HG03064 (cell line): ENCODE measurements around the gene DECR2.
"Not testable (repeated sequence)": the region's sequence is repeated elsewhere in the genome, so short reads cannot be mapped to it uniquely, and the experiment has no call there.

Experiments
- ATAC-seq: cut with Tn5 transposase; IDR thresholded peaks from one replicate; pipeline ENCODE4 v1.9.1; 2021; ENCODE audit warnings: low read depth; ENCODE audit not compliant: unreplicated experiment

DECR2 gene

GRCh38 chr16:398561-399339 lies 2.9 kb upstream of the DECR2 start:
- ATAC-seq, result no peak

DNA sequence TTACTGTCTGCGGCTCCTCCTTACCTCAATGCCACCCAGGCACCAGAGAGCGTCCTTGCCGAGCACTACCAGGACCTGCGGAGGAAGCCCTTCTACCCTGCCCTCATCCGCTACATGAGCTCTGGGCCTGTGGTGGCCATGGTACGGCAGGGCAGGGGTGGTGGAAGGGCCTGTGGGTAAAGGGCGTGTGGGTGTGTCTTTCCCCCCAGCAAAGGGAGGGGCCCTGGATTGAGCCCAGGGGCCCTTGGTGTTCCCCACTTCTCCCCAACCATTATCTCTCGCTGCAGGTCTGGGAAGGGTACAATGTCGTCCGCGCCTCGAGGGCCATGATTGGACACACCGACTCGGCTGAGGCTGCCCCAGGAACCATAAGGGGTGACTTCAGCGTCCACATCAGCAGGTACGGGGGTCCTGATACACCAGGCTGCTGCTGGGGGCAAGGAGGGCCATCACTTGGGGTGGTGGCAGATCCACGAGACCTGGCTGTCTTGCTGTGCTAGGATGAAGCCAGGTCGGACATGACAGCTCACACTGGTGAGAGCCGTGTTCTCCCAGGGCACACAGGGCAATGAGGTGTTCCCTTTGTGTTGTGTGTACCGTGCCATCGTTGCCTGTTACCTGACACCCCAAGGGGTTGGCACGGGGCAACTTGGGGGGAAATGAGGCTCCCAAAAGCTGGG lies 2.2 kb upstream of the DECR2 start:
- no peak for ATAC-seq

DNA sequence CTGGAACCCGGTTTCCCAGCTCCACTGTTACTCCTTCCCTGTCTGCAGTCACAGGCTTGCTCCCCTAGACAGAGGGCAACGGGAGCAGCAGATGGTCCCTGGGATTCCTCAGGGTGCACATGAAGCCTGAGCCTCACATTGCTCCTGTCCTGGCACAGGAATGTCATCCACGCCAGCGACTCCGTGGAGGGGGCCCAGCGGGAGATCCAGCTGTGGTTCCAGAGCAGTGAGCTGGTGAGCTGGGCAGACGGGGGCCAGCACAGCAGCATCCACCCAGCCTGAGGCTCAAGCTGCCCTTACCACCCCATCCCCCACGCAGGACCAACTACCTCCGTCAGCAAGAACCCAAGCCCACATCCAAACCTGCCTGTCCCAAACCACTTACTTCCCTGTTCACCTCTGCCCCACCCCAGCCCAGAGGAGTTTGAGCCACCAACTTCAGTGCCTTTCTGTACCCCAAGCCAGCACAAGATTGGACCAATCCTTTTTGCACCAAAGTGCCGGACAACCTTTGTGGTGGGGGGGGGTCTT lies 1.6 kb upstream of the DECR2 start:
- no peak for ATAC-seq

DNA sequence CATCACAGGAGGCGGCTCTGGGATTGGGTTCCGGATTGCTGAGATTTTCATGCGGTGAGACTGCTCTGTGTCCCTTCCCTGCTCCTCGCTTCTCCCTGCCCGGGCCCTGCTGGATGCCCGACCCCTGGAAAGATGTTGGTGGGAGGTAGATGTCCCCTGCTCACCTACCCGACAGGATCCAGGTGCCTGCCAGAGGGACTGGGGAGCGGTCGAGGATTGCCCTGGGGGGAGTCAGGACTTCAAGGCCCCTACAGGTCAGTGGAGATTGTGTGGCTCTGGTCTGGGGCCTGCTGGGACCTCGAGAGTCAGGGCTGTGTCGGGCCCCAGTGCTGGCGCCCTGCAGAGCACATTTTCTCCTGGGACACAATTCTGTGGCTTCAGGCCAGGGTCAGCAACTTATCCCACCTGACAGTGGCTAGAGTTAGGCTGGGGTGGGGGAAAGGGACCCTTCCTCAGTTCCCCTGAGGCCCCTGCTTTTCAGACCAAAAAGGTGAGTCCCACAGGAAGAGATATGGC lies 3.3 kb downstream of the DECR2 start:
- ATAC-seq, result no peak

GRCh38 chr16:405548-406506 lies 4.1 kb downstream of the DECR2 start:
- no peak for ATAC-seq

DNA sequence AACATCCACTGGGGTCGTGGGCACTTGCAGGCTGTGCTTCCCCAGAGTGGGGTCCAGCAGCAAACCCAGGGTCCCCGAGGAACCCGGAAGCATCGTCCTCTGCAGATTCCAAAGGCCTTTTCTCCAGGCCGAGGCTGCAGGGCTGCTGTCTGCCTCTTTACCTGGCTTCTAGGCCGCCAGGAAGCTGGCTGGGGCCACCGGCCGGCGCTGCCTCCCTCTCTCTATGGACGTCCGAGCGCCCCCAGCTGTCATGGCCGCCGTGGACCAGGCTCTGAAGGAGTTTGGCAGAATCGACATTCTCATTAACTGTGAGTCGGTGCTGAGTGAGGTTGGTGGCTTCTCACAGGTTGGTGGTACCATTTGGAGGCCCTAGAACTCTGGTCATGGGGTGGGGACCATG lies 5.6 kb downstream of the DECR2 start:
- ATAC-seq, result no peak

GRCh38 chr16:410516-411178 lies 9.0 kb downstream of the DECR2 start:
- no peak for ATAC-seq

GRCh38 chr16:411576-412265 lies 10.0 kb downstream of the DECR2 start:
- no peak for ATAC-seq

- ATAC-seq, result no peak
Observed at GRCh38 chr16:414395-415169, 12.9 kb downstream of the DECR2 start.

- not testable (repeated sequence) for ATAC-seq
Observed at GRCh38 chr16:415170-415498, 13.4 kb downstream of the DECR2 start.

DNA sequence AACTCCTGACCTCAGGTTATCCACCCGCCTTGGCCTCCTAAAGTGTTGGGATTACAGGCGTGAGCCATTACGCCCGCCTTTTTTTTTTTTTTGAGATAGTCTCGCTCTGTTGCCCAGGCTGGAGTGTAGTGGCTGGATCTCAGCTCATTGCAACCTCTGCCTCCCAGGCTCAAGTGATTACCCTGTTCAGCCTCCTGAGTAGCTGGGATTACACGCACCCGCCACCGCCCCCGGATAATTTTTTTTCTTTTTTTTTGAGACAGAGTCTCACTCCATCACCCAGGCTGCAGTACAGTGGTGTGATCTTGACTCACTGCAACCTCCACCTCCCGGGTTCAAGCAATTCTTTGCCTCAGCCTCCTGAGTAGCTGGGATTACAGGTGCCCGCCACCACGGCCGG lies 20.5 kb downstream of the DECR2 start:
- not testable (repeated sequence) for ATAC-seq

GRCh38 chr16:424033-424622 lies 22.4 kb downstream of the DECR2 start:
- ATAC-seq, result no peak

GRCh38 chr16:424623-425081 lies 23.0 kb downstream of the DECR2 start:
- no peak for ATAC-seq

DNA sequence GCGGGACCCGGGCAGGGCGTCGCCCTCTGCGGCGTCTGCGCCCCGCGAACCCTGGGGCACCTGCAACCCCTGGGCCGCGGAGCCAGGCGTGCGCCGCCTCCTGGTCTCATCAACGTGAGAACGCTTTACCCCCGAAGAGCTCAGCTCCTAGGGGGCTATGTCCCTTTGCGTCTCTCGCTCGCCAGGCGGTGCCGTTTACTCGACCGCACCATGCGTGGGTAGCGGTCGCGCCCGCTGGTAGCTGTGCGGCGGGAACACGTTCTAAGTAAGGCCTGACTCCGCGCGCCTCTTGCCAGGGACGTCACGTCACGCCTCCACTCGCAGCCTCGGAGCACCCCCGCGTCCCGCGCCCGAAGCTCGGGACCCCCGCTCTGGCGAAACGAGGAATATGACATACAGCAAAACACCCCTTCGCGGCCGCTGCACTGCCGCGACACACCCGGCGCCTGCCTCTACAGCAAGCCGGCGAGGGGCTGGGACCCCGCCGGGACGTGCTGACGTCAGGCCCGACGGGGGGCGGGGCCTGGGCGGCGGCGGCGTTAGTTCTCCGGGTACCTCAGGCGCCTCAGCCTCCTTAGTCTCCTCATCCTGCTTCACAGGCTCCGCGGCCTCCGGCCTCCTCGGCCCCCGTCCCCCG lies 23.5 kb downstream of the DECR2 start, which contains the start of gene RAB11FIP3:
Gene RAB11FIP3, plus strand, starts transcription at position 568 of the 637 bp plus-strand sequence. CDS start 358 bp downstream, outside the sequence.
- ATAC-seq, result no peak

DNA sequence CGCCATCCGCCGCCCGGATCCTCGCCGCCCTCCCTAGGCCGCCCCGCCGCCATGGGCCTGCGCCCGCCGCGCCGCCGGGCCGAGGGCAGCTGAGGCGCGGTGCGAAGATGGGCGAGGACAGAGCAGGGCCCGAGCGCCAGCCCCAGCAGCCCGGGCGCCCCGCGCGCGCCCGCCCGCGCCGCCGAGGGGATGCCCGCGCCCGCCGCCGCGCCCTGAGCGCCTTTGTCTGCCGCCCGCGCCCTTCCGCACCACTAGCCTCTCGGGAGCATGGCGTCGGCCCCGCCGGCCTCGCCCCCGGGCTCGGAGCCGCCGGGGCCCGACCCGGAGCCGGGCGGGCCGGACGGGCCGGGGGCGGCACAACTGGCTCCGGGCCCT lies 24.0 kb downstream of the DECR2 start:
- ATAC-seq, result no peak

- ATAC-seq, result no peak
Observed at GRCh38 chr16:426115-426905, 24.6 kb downstream of the DECR2 start.

DNA sequence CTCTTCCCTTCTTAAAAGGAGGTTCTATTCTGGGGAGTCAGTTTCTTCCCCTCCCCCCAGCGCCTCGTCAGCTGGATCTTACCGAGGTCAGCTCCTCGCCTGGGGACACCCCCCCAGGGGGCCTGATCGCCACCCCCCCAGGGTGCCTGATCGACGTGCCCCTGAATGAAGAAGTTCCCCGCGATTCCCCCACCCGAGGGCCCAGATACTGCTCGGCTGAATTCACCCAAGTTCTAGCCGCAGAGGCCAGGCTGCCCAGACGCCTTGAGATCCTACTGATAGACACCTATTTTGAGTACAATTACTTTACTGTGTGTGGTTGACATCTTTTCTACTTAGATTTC lies 25.2 kb downstream of the DECR2 start:
- no peak for ATAC-seq
